Ureter (tissue), 1 donor: ENCODE measurements around the gene SLMAP. TPM values are rescaled to one million over a fixed set of nuclear protein-coding genes. Genes with fewer than 3 reads are reported as not detected.

Source experiments
- DNase-seq: peaks from one replicate; pipeline ENCODE4 v3.0.0-alpha.2; 2020; ENCODE audit warnings: low spot score
- total RNA-seq: library from RNA; stranded (reverse); gene quantifications from one replicate; pipeline ENCODE4 v1.2.4, GENCODE V29; 2023
- donor health status: DM: yes; HTN: yes; CAD: no.

SLMAP gene
- total RNA-seq, 1 donor from 2014 or later = 159 TPM

DNA sequence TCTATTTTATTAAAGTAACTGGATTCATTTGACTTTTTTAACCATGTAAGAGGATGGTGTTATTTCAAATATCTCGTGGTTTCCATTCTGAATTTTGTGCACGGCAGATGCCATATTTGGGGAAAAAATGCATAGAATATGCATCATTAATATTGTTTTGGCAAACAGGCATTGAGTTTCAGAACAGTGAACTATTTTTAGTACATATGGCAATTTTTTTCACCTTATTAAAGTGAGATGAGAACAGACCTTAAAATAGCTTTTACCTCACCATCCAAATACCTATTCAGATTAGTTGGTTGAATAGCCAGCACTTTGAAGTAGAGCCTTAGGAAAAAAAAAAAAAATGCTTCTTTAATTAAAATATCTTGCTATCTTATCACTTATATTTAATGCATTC is 134.8 kb downstream of the SLMAP start:
- DNase-seq = no peak

DNA sequence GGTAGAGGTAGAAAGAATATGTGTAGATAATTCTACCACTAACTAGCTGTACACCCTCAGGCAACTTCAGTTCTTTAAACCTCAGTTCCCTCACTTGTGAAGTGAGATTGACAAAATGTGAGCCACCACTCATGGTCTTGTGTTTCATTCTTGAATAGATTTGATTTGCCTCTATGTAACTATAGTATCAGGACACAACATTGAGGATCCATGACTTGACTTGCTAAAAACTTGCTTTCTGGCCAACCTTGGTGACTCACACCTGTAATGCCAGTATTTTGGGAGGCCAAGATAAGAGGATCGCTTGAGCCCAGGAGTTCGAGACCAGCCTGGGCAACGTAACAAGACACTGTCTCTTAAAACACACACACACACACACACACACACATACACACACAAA is 136.3 kb downstream of the SLMAP start:
- DNase-seq = no peak

GRCh38 chr3:57893156-57893555 is 137.0 kb downstream of the SLMAP start:
- no peak for DNase-seq

- DNase-seq = no peak
Measured at GRCh38 chr3:57893668-57894067, 137.6 kb downstream of the SLMAP start.

- DNase-seq = no peak
Measured at GRCh38 chr3:57896031-57896430, 139.9 kb downstream of the SLMAP start.

GRCh38 chr3:57896691-57897090 is 140.6 kb downstream of the SLMAP start:
- no peak for DNase-seq

GRCh38 chr3:57900786-57901185 is 144.7 kb downstream of the SLMAP start:
- no peak for DNase-seq

DNA sequence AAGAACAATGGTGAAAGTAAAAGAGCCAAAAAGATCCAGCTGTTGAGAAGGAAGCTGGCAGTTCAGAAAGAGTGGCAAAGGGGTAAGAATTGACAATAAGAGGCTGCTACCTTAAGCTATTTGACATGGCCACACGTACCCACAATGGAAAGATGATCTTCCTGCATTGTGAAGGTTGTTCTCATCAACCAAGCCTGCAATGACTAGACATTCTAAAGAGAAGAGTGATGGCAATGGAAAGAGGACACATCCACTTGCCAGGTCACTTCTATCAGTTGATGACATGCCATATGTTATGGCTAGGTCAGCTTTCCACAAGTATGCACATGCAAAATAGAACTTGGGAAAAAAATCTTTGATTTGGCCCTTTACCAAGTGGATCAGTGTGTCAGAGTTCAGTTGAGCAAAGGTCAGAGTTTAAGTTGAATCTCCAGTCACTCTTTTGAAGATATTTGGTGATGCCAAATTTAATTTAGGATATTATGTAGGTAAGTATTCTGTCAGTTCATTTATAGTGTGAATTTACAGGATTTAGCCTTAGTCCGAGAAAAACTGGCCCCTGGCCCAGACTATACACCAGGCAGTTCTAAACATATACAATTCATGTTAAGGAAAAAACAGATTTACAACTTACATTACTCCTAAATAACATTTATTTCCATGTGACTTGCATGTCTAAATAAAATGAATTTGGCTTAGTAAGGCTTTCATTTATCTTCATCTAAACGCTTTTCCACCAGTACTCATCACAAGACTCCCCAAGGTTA is 147.2 kb downstream of the SLMAP start:
- no peak for DNase-seq

DNA sequence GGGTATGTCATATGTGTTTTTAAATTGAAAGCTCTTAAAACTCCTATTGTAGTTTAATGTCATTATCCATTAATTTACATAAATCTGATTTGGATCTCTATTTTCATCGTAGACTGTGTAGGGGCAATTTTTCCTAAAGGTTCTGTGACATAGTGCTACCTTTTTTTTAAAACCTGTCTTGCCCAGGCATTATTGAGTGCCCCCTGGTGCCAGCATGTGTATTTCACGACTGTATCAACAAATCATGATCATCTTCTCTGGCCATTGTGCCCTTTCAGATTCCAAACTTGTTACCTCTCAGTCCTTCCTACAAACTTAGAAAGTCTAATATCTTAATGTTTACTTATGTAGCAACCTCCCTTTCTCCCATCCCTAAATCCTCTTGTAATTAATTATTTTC is 154.9 kb downstream of the SLMAP start:
- no peak for DNase-seq

DNA sequence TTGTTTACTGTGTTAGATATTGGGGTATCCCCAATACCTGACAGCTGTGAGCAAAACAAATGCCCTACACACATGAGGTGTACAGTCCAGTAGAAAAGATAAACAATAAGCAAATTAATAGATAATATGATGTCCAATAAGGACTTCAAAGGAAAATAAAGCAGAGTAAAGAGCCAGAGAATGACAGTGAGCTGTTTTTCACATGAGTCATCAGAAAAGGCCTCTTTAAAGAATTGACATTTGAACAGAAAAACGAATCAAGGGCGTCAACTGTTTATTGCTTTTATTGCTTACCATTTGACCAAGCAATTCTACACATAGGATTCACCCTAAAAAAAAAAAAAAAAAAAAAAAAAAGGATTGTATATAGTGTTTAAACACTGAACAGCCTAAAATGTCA is 155.5 kb downstream of the SLMAP start:
- DNase-seq = no peak

- DNase-seq = no peak
Measured at GRCh38 chr3:57917601-57918000, 161.5 kb downstream of the SLMAP start.

- DNase-seq = no peak
Measured at GRCh38 chr3:57918123-57918837, 162.2 kb downstream of the SLMAP start.

DNA sequence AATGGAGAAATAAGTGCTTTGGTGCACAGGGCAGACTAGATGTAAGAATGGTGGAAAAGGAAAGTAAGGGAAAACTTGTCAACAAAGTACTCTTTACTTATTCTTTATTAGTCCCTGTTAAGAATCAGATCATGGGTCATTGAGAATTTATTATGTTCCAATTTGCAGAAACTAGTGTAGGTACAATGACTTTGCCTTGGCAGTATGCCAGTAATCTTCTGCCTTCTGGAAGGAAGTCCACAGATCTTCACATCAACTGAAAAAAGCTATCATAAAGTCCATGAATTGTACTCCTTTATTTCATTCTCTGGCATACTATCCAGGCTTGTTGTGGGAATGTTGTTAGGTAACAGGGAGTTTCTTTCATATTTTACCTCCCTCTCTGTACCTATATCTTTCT is 163.9 kb downstream of the SLMAP start:
- DNase-seq = no peak

- no peak for DNase-seq
Measured at GRCh38 chr3:57923101-57923500, 167.0 kb downstream of the SLMAP start.

DNA sequence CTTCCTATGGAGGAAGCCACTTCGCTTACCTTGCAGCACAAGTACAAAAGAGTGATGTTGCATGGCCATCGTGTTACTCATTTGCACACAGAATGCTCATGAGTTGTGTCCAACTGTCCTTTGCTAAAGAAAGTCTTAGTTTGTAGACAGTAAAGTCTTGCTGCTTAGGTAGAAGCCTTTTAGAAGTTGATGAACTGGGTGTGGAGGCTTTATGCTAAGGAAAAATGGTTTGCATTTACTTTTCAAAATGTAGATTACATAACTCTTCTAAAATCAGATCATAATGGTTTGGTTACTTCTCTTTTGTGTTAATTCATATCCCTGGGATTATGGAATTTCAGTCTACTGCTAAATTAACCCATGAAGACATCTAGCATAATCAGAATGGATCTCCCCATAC is 167.6 kb downstream of the SLMAP start:
- DNase-seq = no peak

DNA sequence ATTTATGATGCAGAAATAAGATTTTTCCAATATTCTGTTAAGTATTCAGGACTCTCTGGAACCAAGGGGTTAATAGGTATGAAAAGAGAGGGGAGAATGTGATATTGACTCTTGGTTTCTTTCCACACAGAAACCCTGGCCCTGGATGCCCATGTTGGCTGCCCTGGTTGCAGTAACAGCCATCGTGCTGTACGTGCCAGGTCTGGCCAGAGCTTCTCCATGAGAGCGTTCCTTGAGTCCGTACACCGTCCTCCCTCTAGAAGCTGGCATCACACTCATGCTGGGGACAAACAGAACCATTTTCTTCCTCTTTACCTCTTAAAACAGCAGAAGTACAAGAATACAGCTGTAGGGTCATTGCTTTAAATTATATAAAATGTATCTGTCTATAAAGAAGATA is 171.1 kb downstream of the SLMAP start:
- no peak for DNase-seq

GRCh38 chr3:57927916-57928315 is 171.8 kb downstream of the SLMAP start:
- no peak for DNase-seq

DNA sequence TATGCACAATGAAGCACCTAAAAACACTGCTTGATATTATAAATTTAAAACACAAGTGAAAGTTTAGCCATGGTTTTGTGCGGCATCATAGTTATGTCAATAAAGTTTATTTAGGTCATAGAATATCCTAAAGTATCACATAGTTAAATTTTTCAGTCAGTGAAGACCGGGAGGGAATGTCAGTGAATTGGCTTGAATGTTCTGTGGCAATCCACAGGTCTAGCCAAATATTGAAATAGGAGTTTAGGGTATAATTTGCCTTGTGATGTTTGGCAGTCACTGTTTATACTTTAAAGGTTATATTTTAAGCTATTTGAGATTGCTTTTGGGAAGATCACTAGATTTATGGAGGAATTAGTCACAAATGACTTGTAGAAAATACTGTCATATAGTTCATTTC is 172.4 kb downstream of the SLMAP start:
- no peak for DNase-seq

DNA sequence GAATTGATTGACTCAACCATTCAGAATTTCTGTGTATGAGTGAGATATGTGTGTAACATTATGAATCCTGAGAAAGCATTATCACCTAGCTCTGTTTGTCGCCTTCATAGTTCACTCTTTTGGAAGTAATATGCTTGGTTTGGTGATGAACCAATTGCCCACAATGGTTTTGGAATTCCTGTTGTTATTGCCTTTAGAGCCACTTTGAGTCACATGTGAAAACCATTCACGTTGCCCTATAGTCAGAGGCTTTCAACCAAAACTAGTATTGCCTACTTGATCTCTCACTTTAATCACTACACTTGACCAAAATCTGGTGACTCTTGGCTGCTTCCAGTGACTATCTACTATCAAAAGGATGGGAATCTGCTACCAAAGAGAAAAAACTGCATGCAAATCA is 173.9 kb downstream of the SLMAP start:
- DNase-seq = no peak

DNA sequence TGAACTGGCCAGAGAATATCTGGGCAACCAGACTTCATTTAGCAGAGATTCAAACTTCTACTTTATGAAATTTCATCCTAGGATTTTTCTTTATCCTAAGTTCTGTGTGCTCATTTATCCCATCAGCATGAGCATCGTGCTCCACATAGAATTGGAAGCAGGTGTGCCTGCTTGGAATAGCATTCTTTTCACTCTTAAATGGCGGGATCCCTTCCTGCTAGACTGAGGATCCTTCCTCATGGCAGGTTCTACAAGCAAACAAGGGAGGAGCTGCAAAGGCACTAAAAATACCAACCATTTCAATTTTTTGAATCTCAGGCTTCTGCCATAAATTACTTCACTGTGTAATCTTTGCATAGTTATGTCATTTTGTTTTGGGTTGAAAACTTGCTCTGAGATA is 177.5 kb downstream of the SLMAP start:
- DNase-seq = no peak

DNA sequence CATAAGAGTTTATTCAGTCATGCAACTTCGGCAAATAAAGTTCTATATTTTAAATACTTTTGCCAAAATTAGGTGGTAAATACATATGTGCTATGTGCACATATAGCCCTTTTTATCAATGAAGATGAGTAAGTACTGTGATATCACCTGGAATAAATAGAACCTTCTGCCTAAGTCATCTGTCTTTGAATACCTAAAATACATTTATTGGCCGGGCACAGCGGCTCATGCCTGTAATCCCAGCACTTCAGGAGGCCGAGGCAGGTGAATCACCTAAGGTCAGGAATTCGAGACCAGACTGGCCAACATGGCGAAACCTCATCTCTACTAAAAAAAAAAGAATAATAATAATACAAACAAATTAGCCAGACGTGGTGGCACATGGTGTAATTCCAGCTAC is 178.3 kb downstream of the SLMAP start:
- no peak for DNase-seq

- no peak for DNase-seq
Measured at GRCh38 chr3:57935539-57935938, 179.4 kb downstream of the SLMAP start.

- no peak for DNase-seq
Measured at GRCh38 chr3:57937092-57937491, 181.0 kb downstream of the SLMAP start.

DNA sequence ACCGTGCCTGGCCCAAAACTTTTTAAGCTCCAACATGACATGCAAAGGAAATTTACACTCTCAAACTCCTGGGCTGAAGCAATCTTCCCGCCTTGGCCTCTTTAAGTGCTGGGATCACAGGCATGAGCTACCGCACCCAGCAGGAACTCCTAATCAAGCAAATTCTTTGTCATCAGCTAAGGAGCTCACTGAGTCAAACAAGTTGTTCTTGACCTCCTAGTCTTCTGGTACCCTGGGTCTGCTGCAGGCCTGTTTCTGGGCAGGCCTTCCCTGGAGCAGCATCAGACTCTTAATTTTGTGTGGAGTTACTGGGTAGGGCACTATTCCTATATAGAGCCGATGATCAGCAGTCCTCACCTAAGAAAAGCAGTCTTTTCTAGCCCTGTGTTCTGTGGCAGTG is 183.7 kb downstream of the SLMAP start:
- DNase-seq = no peak
